K562 (cell line): ENCODE results near the gene TYSND1. TPM values are rescaled to one million over a fixed set of nuclear protein-coding genes. Genes with fewer than 3 reads are reported as not detected.

Experiments
- ATAC-seq: fragments of 200-7000 bp; cut with Tn5 transposase; 3 replicates; pipeline ENCODE4 v1.9.1; 2020; ENCODE audit warnings: moderate library complexity
- BruUV-seq: library from RNA; stranded (reverse); fragments of 400-500 nt; replicated peaks from 2 replicates; lab custom pipeline; 2021; lab: Mats Ljungman, UMichigan
- CTCF ChIA-PET: fragments of 300-600 bp; formaldehyde crosslinking; extraction: SDS; loops from one replicate; lab custom pipeline; 2021; ENCODE audit warnings: low intra/inter-chr PET ratio; lab: Yijun Ruan, JAX
- POLR2A ChIA-PET: fragments of 300-600, 350-650 bp; sonication (Branson Sonifier 250); formaldehyde crosslinking; extraction: SDS; loops from one replicate; lab custom pipeline; 2021; ENCODE audit warnings: antibody characterized with exemption, inconsistent platforms; lab: Yijun Ruan, JAX
- DNase-seq, 4 experiments: peaks; one replicate each; pipeline versions ENCODE4 v3.0.0 to v3.0.0-alpha.2; 2011 to 2018; ENCODE audit warnings: low spot score in 3 of 4, mixed read lengths in 3 of 4; ENCODE audit errors: extremely low read depth in 1 of 4
- FAIRE-seq: peaks from 2 replicates; lab custom pipeline; 2011; peaks lifted over from hg19 to GRCh38; lab: Jason Lieb, UNC
- H2AFZ ChIP-seq: 2 replicates; pipeline ENCODE4 v1.6.0; 2011; ENCODE audit warnings: low read depth, low read length, control low read depth, inconsistent platforms
- H3K27ac ChIP-seq: fragments of 200-600 bp; 3 replicates; pipeline ENCODE4 v1.8.0; 2011; ENCODE audit warnings: low read depth, mild to moderate bottlenecking, control low read depth, inconsistent platforms, low read length, moderate library complexity, mixed read lengths; ENCODE audit errors: extremely low read depth
- H3K27me3 ChIP-seq, 2 experiments: fragments of 300-600 bp in 1 of 2; 2 replicates in 1 of 2; 3 replicates in 1 of 2; pipeline versions ENCODE4 v1.6.0 to v1.8.0; 2011; ENCODE audit warnings: inconsistent platforms in 2 of 2, low read length in 2 of 2, mild to moderate bottlenecking in 1 of 2, mixed read lengths in 1 of 2, moderate library complexity in 1 of 2; ENCODE audit not compliant: control insufficient read depth in 2 of 2, insufficient read depth in 2 of 2
- H3K36me3 ChIP-seq: fragments of 300-600 bp; 3 replicates; pipeline ENCODE4 v1.8.0; 2011; ENCODE audit warnings: mild to moderate bottlenecking, low read length, inconsistent platforms; ENCODE audit not compliant: control insufficient read depth, insufficient read depth
- H3K4me1 ChIP-seq, 2 experiments: fragments of 200-600 bp in 1 of 2; replicated peaks in 1 of 2; 2 replicates in 1 of 2; 3 replicates in 1 of 2; pipeline versions ENCODE4 v1.5.1 to v1.8.0; 2011; ENCODE audit warnings: inconsistent platforms in 2 of 2, low read length in 2 of 2, mild to moderate bottlenecking in 1 of 2, mixed read lengths in 1 of 2, moderate library complexity in 1 of 2; ENCODE audit not compliant: control insufficient read depth in 2 of 2, insufficient read depth in 2 of 2
- H3K4me2 ChIP-seq: 2 replicates; pipeline ENCODE4 v1.6.1; 2011; ENCODE audit warnings: low read length, control low read depth, inconsistent platforms, mixed read lengths; ENCODE audit not compliant: insufficient read depth
- H3K4me3 ChIP-seq: fragments of 200-600 bp; sonication (generic), shearing (Covaris generic); 2 replicates; pipeline ENCODE4 v1.5.1; 2016; ENCODE audit warnings: control low read depth, inconsistent platforms
- H3K79me2 ChIP-seq: fragments of 200-600 bp; 3 replicates; pipeline ENCODE4 v1.8.0; 2011; ENCODE audit warnings: low read length, inconsistent platforms; ENCODE audit not compliant: control insufficient read depth, insufficient read depth
- H3K9ac ChIP-seq, 2 experiments: 2 replicates each; pipeline versions ENCODE4 v1.6.0 to v1.6.1; 2011; ENCODE audit warnings: low read depth in 2 of 2, low read length in 2 of 2, control low read depth in 1 of 2, inconsistent platforms in 1 of 2, mild to moderate bottlenecking in 1 of 2, mixed read lengths in 1 of 2; ENCODE audit not compliant: insufficient read depth in 1 of 2
- H3K9me1 ChIP-seq: one replicate; pipeline ENCODE4 v1.6.0; 2011; ENCODE audit warnings: inconsistent platforms, mild to moderate bottlenecking, low read length, moderate library complexity; ENCODE audit not compliant: control insufficient read depth, insufficient read depth
- H3K9me3 ChIP-seq: replicated peaks from 2 replicates; pipeline ENCODE4 v1.5.1; 2011; ENCODE audit warnings: low read depth, low read length, inconsistent platforms; ENCODE audit not compliant: control insufficient read depth, insufficient read depth
- H4K20me1 ChIP-seq: replicated peaks from 2 replicates; pipeline ENCODE4 v1.6.1; 2011; ENCODE audit warnings: low read length, inconsistent platforms, mixed read lengths; ENCODE audit not compliant: control insufficient read depth, insufficient read depth
- GABPB2 ChIP-seq: fragments of 250-450 bp; sonication (Bioruptor Pico); conservative IDR thresholded peaks from 2 replicates; pipeline ENCODE4 v1.5.1; 2021; ENCODE audit warnings: mild to moderate bottlenecking
- GTF2F1 ChIP-seq: IDR thresholded peaks from 2 replicates; pipeline ENCODE4 v1.6.1; 2011; ENCODE audit warnings: low read depth, low read length, improper control_type of control experiment
- HCFC1 ChIP-seq: IDR thresholded peaks from 2 replicates; pipeline ENCODE4 v1.6.1; 2012; ENCODE audit warnings: low read depth, low read length, improper control_type of control experiment
- MAFF ChIP-seq: IDR thresholded peaks from 2 replicates; pipeline ENCODE4 v1.6.1; 2012; ENCODE audit warnings: low read length, improper control_type of control experiment
- PKNOX1 ChIP-seq: fragments of 450-650 bp; IDR thresholded peaks from 2 replicates; pipeline ENCODE4 v1.6.1; 2016
- RBBP5 ChIP-seq: fragments of 200-600 bp; sonication (generic); IDR thresholded peaks from 2 replicates; pipeline ENCODE4 v1.6.1; 2012; ENCODE audit warnings: borderline replicate concordance, mild to moderate bottlenecking, low read length, control low read depth, inconsistent platforms; ENCODE audit not compliant: insufficient read depth, poor library complexity, severe bottlenecking
- RBM14 ChIP-seq: fragments of 200-400 bp; formaldehyde crosslinking; IDR thresholded peaks from 2 replicates; pipeline ENCODE4 v1.6.1; 2018; ENCODE audit warnings: low read depth, mild to moderate bottlenecking, low read length, moderate library complexity, borderline replicate concordance; ENCODE audit not compliant: insufficient read depth
- SMAD3 ChIP-seq: fragments of 450-650 bp; formaldehyde crosslinking; conservative IDR thresholded peaks from 2 replicates; pipeline ENCODE4 v1.4.0; 2020; ENCODE audit warnings: mild to moderate bottlenecking
- SMARCA4 ChIP-seq: fragments of 450-650 bp; IDR thresholded peaks from 2 replicates; pipeline ENCODE4 v1.6.1; 2016
- SNRNP70 ChIP-seq: fragments of 200-400 bp; formaldehyde crosslinking; optimal IDR thresholded peaks from 2 replicates; pipeline ENCODE3; 2017; ENCODE audit warnings: low read depth, low read length
- TEAD4 ChIP-seq, 2 experiments: sonication (generic) in 1 of 2; formaldehyde crosslinking in 1 of 2; IDR thresholded peaks; 2 replicates each; pipeline versions ENCODE4 v1.6.1 to v1.8.0; 2012 to 2022; ENCODE audit warnings: borderline replicate concordance in 1 of 2, inconsistent platforms in 1 of 2, low read length in 1 of 2, mild to moderate bottlenecking in 1 of 2, missing genetic modification reagents in 1 of 2
- ZNF253 ChIP-seq: fragments of 250-450 bp; sonication (Bioruptor Pico); conservative IDR thresholded peaks from 2 replicates; pipeline ENCODE4 v1.6.1; 2021; ENCODE audit warnings: mild to moderate bottlenecking
- ZNF696 ChIP-seq: fragments of 250-450 bp; sonication (Bioruptor Pico); conservative IDR thresholded peaks from 2 replicates; pipeline ENCODE4 v1.4.0; 2020; ENCODE audit warnings: mild to moderate bottlenecking, moderate library complexity
- ZNF780A ChIP-seq: fragments of 250-450 bp; sonication (Bioruptor Pico); IDR thresholded peaks from 2 replicates; pipeline ENCODE4 v1.5.0; 2021; ENCODE audit warnings: mild to moderate bottlenecking
- WGBS: fragments of 100-300 bp; shearing (Covaris generic); methylation state at CpG from one replicate; pipeline ENCODE4 v1.1.6; 2016; ENCODE audit warnings: low coverage, mixed read lengths; ENCODE audit not compliant: insufficient coverage; ENCODE audit errors: missing lambda C conversion rate; 5-methylcytosine and 5-hydroxymethylcytosine counted together
- in situ Hi-C: fragments of 300-500 bp; cut with MboI; formaldehyde crosslinking; loops from 4 replicates; pipeline ENCODE4 v1.15.0; 2018; ENCODE audit warnings: inconsistent platforms, mixed read lengths
- intact Hi-C: fragments of 100-400 bp; cut with micrococcal nuclease; formaldehyde crosslinking; loops from 2 replicates; pipeline ENCODE4 v1.14.2; 2022
- polyA plus RNA-seq, 8 experiments: library from polyadenylated mRNA; depleted of rRNA in 4 of 8; stranded (reverse) in 5 of 8; unstranded in 3 of 8; fragments of >200 nt; fragmentation: Nextera tagmentation in 2 of 8; fragmentation: Illumina TruSeq in 1 of 8; extraction: Ambion mirVana in 2 of 8; extraction: Trizol in 1 of 8; gene quantifications; 2 replicates each; pipeline versions ENCODE4 v1.2.1 to v1.2.3, GENCODE V29; 2011 to 2014; ENCODE audit warnings: inconsistent platforms in 1 of 8, missing spikeins in 1 of 8
- total RNA-seq, 7 experiments: library from RNA; depleted of rRNA in 6 of 7; stranded (reverse); fragments of >200 nt in 6 of 7; fragmentation: Illumina TruSeq in 2 of 7; extraction: Trizol in 2 of 7; gene quantifications; 2 replicates each; pipeline versions ENCODE4 v1.2.1 to v1.2.3, GENCODE V29; 2011 to 2021; ENCODE audit warnings: low replicate concordance in 1 of 7
- TF ChIP-seq, protein P1 (sequence below): fragments of 450-650 bp; conservative IDR thresholded peaks from 2 replicates; pipeline ENCODE4 v1.6.1; 2016; ENCODE audit warnings: missing genetic modification characterization, low read depth, mild to moderate bottlenecking, control low read depth, missing compliant biosample characterization

TYSND1 gene
- total and polyA plus RNA-seq, 9 of the 15 experiments (the other 6 are each of a cell fraction or from before 2014, with no cell fraction given): 0.60 to 2.0 (median 1.3) TPM

DNA sequence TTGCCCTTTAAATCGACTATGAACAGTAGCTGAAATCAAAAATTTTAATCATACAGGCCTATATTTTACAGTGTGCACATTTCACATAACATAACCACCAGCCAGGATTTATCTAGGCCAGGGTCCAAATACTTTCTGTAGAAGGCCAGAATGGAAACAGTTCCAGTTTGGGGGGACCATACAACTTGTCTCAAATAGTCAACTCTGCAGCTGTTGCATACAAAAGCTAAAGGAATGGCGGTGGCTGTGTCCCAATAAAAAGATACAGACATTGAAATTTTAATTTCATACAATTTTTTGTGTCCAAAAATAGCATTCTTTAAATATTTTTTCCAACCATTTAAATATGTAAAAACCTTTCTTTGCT, 742 bp upstream of the TYSND1 start:
- H2AFZ ChIP-seq: no peak overlapping the region
- TF ChIP-seq ZNF696: no peak
- TF ChIP-seq PKNOX1: no peak
- TF ChIP-seq GTF2F1: no peak
- TF ChIP-seq SMARCA4: no peak
- TF ChIP-seq TEAD4 (IDR thresholded peaks at IDR 0.05; ENCODE audit: low read length): no peak
- no peak for TF ChIP-seq TEAD4 (CRISPR knock-in tag; IDR thresholded peaks at IDR 0.05; ENCODE audit: borderline replicate concordance)
- TF ChIP-seq ZNF780A (CRISPR knock-in tag): no peak
- TF ChIP-seq SNRNP70: no peak
- TF ChIP-seq GABPB2 (CRISPR knock-in tag): no peak
- TF ChIP-seq MAFF: no peak
- no peak for TF ChIP-seq ZNF253
- TF ChIP-seq, protein P1, sequence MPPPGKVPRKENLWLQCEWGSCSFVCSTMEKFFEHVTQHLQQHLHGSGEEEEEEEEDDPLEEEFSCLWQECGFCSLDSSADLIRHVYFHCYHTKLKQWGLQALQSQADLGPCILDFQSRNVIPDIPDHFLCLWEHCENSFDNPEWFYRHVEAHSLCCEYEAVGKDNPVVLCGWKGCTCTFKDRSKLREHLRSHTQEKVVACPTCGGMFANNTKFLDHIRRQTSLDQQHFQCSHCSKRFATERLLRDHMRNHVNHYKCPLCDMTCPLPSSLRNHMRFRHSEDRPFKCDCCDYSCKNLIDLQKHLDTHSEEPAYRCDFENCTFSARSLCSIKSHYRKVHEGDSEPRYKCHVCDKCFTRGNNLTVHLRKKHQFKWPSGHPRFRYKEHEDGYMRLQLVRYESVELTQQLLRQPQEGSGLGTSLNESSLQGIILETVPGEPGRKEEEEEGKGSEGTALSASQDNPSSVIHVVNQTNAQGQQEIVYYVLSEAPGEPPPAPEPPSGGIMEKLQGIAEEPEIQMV (tag): no peak
- TF ChIP-seq RBBP5: no peak
- TF ChIP-seq RBM14: no peak
- TF ChIP-seq HCFC1: no peak
- no peak for TF ChIP-seq SMAD3 (CRISPR knock-in tag)

More for the DNA sequence above, 742 bp upstream of the TYSND1 start:
- ATAC-seq: no peak
- FAIRE-seq: no peak
- no peak overlapping the region for H3K4me2 ChIP-seq
- H3K27me3 ChIP-seq: no peaks in the 10 kb centered on the region
- WGBS: 100% methylated on average over 2 of the region's 2 CpGs
- ChIA-PET CTCF (no interaction called here), POLR2A (no interaction called here)
- H3K79me2 ChIP-seq: no peaks in the 10 kb centered on the region; the same call in 2 of the 3 replicates
- no peak overlapping the region for H3K9ac ChIP-seq
- H3K4me1 ChIP-seq: peaks cover 0 to 7% of the 10 kb centered on the region in 2 experiments; a peak in 2 of 5 replicates
- intact Hi-C loops: no loop called here
- 0 out of 2 replicates have a peak, but pooled peaks cover 11% of the 10 kb centered on the region for H4K20me1 ChIP-seq
- H3K9me1 ChIP-seq: peaks cover 3% of the 10 kb centered on the region
- in situ Hi-C loops: no loop called here
- no TSS peak for BruUV-seq
- H3K9me3 ChIP-seq: peaks cover 6% of the 10 kb centered on the region
- no peak overlapping the region for H3K4me3 ChIP-seq
- peaks cover 72% of the 10 kb centered on the region for H3K36me3 ChIP-seq
- H3K27ac ChIP-seq: no peak overlapping the region
- no peak for DNase-seq
